ENCODE data around the gene MEPE. TPM values are rescaled to one million over a fixed set of nuclear protein-coding genes. Genes with fewer than 3 reads are reported as not detected.
"Not testable (repeated sequence)": the region's sequence is repeated elsewhere in the genome, so short reads cannot be mapped to it uniquely, and the experiment has no call there.

The MEPE gene
- total RNA-seq, 1 donor from 2014 or later = 0.16 TPM

- no peak for DNase-seq
These were observed 53.3 kb downstream of the MEPE start for GRCh38 chr4:87886083-87886482.

GRCh38 chr4:87890753-87891152 is 58.0 kb downstream of the MEPE start:
- not testable (repeated sequence) for DNase-seq

DNA sequence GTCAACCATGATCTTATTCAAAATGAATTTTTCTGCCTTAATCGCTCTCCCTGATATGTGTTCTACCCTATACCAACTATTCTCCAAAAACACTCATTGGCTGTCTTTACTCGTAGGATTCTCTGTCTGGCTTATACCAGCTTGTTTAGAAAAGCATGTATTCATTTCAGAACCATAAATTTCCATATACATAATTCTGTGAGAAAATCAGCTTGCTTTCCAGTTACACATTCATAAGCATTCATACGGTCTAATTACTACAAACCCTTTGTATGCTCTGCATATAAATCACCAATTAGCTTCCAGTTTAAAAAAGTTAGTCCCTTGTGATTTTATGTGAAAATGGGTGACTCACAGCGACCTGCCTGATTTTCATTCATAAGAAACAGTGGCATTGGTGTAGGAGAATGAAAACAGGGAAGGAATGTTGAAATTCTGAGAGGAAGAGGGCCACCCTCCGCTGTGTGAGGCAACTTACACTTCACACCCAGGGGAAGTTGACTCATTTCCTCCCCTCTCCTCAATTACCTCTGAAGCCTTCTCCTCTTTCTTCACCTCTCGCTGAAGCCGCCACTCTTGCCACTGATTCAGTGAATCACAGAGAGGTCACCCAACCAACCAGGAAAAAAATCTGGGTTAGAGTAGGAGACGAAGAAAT is 63.3 kb downstream of the MEPE start:
- DNase-seq = peak; percentile 2

Other genes starting within 250 kb of the MEPE start
- 0.16 TPM for gene DSPP, start 224.4 kb upstream of the MEPE start, total RNA-seq
- gene DMP1, start 182.7 kb upstream of the MEPE start, total RNA-seq = 0.16 TPM
- gene IBSP, start 33.4 kb upstream of the MEPE start, total RNA-seq = not detected
- gene SPP1, start 142.7 kb downstream of the MEPE start, total RNA-seq = 190 TPM
- gene PKD2, start 174.7 kb downstream of the MEPE start, total RNA-seq = 59.9 TPM